SW480 (cell line): ENCODE data around the gene GXYLT2.

Experiments used
- DNase-seq: peaks from one replicate; pipeline ENCODE4 v3.0.0-alpha.2; 2016; ENCODE audit warnings: low spot score

Gene GXYLT2

GRCh38 chr3:72938471-72939265 is 50.8 kb downstream of the GXYLT2 start:
- peak; percentile 56 for DNase-seq

DNA sequence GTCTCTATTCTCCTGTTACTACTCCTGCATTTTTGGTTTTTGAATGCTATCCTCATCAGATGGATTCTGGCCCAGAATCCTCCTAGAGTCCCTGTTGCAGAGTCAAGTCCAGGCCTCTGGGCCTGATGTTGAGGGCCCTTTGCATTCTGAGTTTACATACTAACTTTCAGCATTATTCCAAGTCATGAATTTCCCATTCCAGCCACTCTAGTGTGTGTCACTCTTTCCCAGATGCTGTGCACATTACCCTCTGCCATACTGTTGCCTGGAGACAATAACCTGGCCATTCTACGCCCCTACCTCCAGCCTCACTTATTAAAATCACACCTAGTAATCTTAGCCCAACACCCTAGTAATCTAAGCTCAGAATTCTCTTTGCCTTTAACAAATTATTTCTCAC is 53.4 kb downstream of the GXYLT2 start:
- DNase-seq: no peak

DNA sequence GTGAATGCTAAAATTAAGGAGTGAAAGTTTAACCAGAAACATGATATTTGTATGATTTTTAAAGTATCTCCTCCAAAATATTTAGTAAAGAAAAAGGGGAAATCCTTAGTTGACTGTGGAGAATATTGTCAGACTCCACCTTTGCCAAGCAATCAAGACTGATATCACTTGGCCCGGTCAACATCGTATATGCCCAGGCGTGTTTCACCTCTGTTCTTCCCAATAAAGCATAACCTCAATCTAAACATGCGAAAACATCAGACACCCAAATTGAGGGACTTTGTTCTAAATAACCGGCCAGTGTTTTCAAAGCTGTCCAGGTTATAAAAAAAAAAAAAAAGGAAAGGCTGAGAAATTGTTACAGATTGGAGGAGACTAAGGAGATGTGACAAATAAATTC is 54.6 kb downstream of the GXYLT2 start:
- DNase-seq: no peak

GRCh38 chr3:72944696-72945095 is 56.9 kb downstream of the GXYLT2 start:
- DNase-seq: no peak

- DNase-seq: no peak
Observed at GRCh38 chr3:72947715-72948490, 60.1 kb downstream of the GXYLT2 start.

- no peak for DNase-seq
Observed at GRCh38 chr3:72949016-72949415, 61.2 kb downstream of the GXYLT2 start.

DNA sequence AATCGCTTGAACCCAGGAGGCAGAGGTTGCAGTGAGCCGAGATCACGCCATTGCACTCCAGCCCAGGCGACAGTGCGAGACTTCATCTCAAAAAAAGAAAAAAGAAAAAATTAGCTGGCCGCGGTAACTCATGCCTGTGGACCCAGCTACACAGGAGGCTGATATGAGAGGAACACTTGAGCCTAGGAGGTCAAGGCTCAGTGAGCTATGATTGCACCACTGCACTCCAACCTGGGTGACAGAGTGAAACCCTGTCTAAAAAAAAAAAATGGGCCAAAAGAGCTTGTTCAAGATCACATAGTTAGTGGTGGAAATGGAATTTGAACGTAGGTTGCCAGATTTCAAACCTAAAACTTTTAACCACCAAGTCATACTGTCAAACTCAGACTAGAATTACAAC is 62.5 kb downstream of the GXYLT2 start:
- no peak for DNase-seq

- DNase-seq: no peak
Observed at GRCh38 chr3:72950801-72951200, 63.0 kb downstream of the GXYLT2 start.

DNA sequence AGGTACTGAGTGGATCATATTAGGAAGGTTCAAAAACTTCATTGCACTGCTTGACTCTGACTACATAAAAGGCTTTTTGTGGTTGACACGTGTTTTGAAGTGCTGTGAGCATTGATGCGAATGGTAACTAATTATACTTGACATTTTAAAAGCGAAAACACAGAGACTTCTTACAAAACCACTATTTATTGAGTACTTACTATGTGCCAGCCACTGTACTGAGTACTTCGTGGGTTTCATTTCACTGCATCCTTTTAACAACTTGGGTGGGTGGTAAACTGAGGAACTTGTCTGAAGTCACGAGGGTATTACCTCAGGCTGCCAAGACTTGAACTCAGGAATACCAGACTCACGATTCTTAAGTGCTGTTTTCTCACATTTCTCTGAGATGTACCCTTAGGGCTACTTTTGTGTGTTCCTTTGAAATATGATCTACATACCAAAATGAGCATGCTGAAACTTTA is 63.4 kb downstream of the GXYLT2 start:
- DNase-seq: no peak

DNA sequence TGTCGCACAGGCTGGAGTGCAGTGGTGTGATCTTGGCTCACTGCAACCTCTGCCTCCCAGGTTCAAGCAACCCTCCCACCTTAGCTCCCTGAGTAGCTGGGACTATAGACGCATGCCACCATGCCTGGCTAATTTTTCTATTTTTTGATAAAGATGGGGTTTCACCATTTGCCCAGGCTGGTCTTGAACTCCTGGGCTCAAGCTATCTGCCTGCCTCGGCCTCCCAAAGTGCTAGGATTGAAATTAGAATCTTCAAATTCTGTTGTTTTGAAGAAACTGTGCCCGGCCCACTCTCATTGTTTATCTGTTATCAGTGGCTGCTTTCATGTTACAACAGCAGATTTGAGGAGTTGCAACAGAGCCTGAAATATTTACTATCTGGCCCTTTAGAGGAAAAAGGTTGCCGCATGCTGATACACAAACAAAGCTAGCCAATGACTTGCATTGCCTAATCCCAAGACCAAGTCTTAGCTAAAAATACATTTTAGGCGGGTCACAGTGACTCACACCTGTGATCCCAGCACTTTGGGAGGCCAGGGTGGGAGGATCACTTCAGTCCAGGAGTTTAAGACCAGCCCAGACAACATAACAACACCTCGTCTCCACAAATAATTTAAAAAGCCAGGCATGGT is 65.6 kb downstream of the GXYLT2 start:
- no peak for DNase-seq

GRCh38 chr3:72957297-72957696 is 69.5 kb downstream of the GXYLT2 start:
- peak; percentile 29 for DNase-seq

- no peak for DNase-seq
Observed at GRCh38 chr3:72959336-72959735, 71.5 kb downstream of the GXYLT2 start.

DNA sequence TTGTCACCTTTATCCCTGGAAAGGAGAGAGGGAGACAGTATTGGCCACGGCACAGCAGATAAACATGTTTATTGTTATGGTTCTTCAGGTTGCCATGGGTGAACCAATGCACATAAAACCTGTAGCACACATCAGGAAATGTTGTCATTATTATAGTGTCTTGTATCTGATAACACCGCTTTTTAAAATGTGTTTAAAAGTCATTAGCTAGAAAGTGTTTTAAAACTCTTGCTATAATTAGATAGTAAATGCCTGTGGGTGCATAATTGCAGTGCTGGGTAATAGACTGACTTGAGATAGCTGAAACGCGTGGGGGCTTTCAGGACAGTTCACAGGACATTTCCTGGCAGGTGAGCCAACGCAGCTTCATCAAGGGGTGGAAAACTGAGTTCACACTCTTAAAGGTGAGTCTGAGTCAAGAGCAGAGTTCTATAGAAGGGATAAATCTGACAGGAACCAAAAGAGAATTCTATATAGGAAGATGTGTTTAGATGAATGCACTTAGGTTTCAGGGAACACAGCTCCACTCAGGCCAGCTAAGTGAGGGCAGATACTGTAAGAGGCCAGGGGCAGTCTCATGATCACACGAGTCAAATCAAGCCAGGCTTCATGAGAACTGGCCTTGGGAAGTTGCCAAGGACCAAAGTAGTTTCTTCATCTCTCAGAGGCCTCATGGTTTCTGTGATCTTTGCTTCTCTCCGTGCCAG is 73.1 kb downstream of the GXYLT2 start:
- no peak for DNase-seq

- DNase-seq: no peak
Observed at GRCh38 chr3:72961752-72962151, 73.9 kb downstream of the GXYLT2 start.

GRCh38 chr3:72962317-72962716 is 74.5 kb downstream of the GXYLT2 start:
- no peak for DNase-seq

- no peak for DNase-seq
Observed at GRCh38 chr3:72964633-72965032, 76.8 kb downstream of the GXYLT2 start.

- no peak for DNase-seq
Observed at GRCh38 chr3:72968266-72968664, 80.4 kb downstream of the GXYLT2 start.

DNA sequence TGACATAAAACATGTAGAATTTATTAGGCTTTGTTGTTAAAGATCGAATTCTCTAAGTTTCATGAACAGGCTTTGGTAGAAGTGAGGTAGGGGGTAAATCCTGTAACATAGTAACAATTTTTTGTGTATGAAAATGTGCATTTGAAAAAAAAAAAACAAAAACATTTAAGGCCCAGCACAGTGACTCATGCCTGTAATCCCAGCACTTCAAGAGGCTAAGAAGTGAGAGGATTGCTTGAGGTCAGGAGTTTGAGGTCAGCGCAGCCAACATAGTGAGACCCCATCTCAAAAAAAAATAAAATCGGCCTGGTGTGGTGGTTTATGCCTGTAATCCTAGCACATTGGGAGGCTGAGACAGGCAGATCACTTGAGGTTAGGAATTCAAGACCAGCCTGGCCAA is 81.9 kb downstream of the GXYLT2 start:
- no peak for DNase-seq

DNA sequence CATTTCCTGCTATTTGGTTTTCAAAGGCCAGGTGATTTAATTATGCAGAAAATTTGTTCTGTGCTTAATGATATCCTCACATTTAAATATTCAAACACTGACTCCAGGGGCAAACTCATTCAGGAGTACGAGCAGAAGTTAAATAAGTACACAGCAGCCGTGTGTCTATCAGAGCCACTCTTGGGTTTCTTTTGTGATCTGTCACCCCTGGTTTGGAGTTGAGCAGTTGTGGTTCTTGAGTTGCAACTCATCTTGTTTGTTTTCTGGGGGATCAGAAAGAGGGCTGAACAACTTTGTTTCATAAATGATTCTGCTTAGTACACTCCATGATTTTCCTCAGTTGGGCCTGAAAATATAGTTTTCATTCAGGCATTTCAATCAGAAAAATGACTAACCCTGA is 83.1 kb downstream of the GXYLT2 start:
- DNase-seq: no peak

DNA sequence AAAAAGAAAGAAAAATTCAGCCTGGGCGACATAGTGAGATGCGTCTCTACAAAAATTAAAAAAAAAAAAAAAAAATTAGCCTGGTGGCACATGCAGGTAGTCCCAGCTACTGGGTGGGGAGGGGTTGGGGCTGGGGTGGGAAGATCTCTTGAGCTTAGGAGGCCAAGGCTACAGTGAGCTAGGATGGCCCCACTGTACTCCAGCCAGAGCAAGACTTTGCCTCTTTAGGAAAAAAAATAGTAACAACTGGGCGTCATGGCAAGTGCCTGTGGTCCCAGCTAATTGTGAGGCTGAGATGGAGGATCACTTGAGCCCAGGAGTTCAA is 84.8 kb downstream of the GXYLT2 start:
- no peak for DNase-seq

GRCh38 chr3:72973031-72973723 is 85.3 kb downstream of the GXYLT2 start:
- DNase-seq: no peak

DNA sequence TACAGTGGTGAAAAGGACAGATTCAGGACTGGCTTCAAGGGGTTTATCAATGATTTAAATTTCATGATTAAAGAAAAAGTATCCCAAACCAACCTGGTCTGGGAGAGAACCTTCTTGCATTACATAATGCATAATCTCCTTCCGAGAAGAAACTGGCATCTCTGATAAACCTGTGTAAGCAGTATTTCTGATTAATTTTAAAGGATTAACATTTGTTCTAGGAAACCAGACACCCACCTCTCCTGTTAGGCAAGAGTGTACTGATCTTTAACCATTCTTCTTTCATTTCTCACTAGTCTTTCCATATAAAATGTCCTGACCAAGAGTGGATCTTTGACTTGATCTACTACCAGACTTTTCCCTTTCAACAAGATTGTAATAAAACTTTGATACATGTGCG is 85.9 kb downstream of the GXYLT2 start:
- DNase-seq: no peak
